Fibroblast of lung (primary cell): ENCODE data around the gene FUOM. TPM values are rescaled to one million over a fixed set of nuclear protein-coding genes. Genes with fewer than 3 reads are reported as not detected.

Source experiments
- DNase-seq, 2 donors: peaks; one replicate each; pipeline versions ENCODE4 v3.0.0 to v3.0.0-alpha.2; 2010; ENCODE audit warnings: low read depth in 2 of 2
- H2AFZ ChIP-seq: 2 replicates; pipeline ENCODE4 v1.5.1; 2012; ENCODE audit warnings: low read length, control low read depth, inconsistent platforms
- H3K27ac ChIP-seq: 2 replicates; pipeline ENCODE4 v1.5.1; 2011; ENCODE audit warnings: low read length, control low read depth; ENCODE audit not compliant: insufficient read depth
- H3K27me3 ChIP-seq: 2 replicates; pipeline ENCODE4 v1.5.1; 2011; ENCODE audit warnings: mild to moderate bottlenecking, low read length; ENCODE audit not compliant: control insufficient read depth, insufficient read depth
- H3K36me3 ChIP-seq: 2 replicates; pipeline ENCODE4 v1.5.1; 2011; ENCODE audit warnings: low read length; ENCODE audit not compliant: control insufficient read depth, insufficient read depth
- H3K4me1 ChIP-seq: 2 replicates; pipeline ENCODE4 v1.5.1; 2011; ENCODE audit warnings: low read length; ENCODE audit not compliant: control insufficient read depth, insufficient read depth; ENCODE audit errors: extremely low read depth
- H3K4me2 ChIP-seq: 2 replicates; pipeline ENCODE4 v1.5.1; 2011; ENCODE audit warnings: low read length, control low read depth; ENCODE audit not compliant: insufficient read depth; ENCODE audit errors: extremely low read depth
- H3K4me3 ChIP-seq, 4 experiments: fragments of 200-600 bp in 1 of 4; sonication (generic) in 1 of 4; replicated peaks in 1 of 4; 2 replicates each; pipeline ENCODE4 v1.5.1; 2011 to 2016; ENCODE audit warnings: low read length in 4 of 4, low read depth in 3 of 4, mild to moderate bottlenecking in 3 of 4, control low read depth in 2 of 4, inconsistent platforms in 1 of 4, mixed read lengths in 1 of 4; ENCODE audit not compliant: insufficient read depth in 1 of 4; ENCODE audit errors: control extremely low read depth in 1 of 4
- H3K79me2 ChIP-seq: 2 replicates; pipeline ENCODE4 v1.5.1; 2012; ENCODE audit warnings: mild to moderate bottlenecking, low read length, inconsistent platforms; ENCODE audit not compliant: control insufficient read depth, insufficient read depth
- H3K9ac ChIP-seq: 2 replicates; pipeline ENCODE4 v1.5.1; 2011; ENCODE audit warnings: mild to moderate bottlenecking, low read length, control low read depth; ENCODE audit not compliant: insufficient read depth
- H3K9me3 ChIP-seq: 2 replicates; pipeline ENCODE4 v1.5.1; 2012; ENCODE audit warnings: low read depth, low read length; ENCODE audit not compliant: control insufficient read depth, insufficient read depth
- H4K20me1 ChIP-seq: 2 replicates; pipeline ENCODE4 v1.5.1; 2011; ENCODE audit warnings: low read length; ENCODE audit not compliant: control insufficient read depth, insufficient read depth; ENCODE audit errors: extremely low read depth
- CTCF ChIP-seq, 2 donors: IDR thresholded peaks in 1 of 2; conservative IDR thresholded peaks in 1 of 2; 1 replicate in 1 of 2; 2 replicates in 1 of 2; pipeline ENCODE4 v1.5.1; 2011 to 2012; ENCODE audit warnings: low read length in 2 of 2, control low read depth in 1 of 2, inconsistent platforms in 1 of 2, low read depth in 1 of 2, mild to moderate bottlenecking in 1 of 2
- EZH2 ChIP-seq: IDR thresholded peaks from 2 replicates; pipeline ENCODE4 v1.5.1; 2012; ENCODE audit warnings: low read length, control low read depth, mild to moderate bottlenecking; ENCODE audit errors: missing control alignments
- polyA plus RNA-seq, 2 donors: library from polyadenylated mRNA; depleted of rRNA in 1 of 2; stranded (reverse) in 1 of 2; unstranded in 1 of 2; fragments of >200 nt; gene quantifications; 2 replicates each; pipeline ENCODE4 v1.2.1, GENCODE V29; 2011 to 2012; ENCODE audit warnings: missing spikeins in 1 of 2
- total RNA-seq: library from RNA; depleted of rRNA; stranded (reverse); fragments of >200 nt; gene quantifications from 2 replicates; pipeline ENCODE4 v1.2.1, GENCODE V29; 2014

Gene FUOM
- total and polyA plus RNA-seq, 2 donors (not counting 1 experiment from before 2014, with no cell fraction given), result 14.2 to 15.0 TPM

- Histone ChIP-seq H3K36me3 (no peaks in the 10 kb centered on the region), H2AFZ (no peak overlapping the region), H3K27me3 (no peaks in the 10 kb centered on the region), H3K9me3 (no peaks in the 10 kb centered on the region), H3K79me2 (no peaks in the 10 kb centered on the region), H4K20me1 (no peaks in the 10 kb centered on the region), H3K4me3 (no peak overlapping the region), H3K4me2 (no peak overlapping the region), H3K27ac (no peak overlapping the region), H3K4me1 (no peaks in the 10 kb centered on the region), H3K9ac (no peak overlapping the region)
- no peak for TF ChIP-seq EZH2
- no peak for TF ChIP-seq CTCF (conservative IDR thresholded peaks at IDR 0.05 in 1 of 2, IDR thresholded peaks at IDR 0.05 in 1 of 2; ENCODE audit: low read depth in 1 of 2, low read length in 2 of 2)
- DNase-seq, result no peak
These were observed 6.9 kb downstream of the FUOM start for GRCh38 chr10:133350950-133351329.

- no peaks in the 10 kb centered on the region for H3K9me3 ChIP-seq
- no peak overlapping the region for H3K9ac ChIP-seq
- H3K27me3 ChIP-seq, result no peaks in the 10 kb centered on the region
- DNase-seq, result no peak
- no peak overlapping the region for H3K4me3 ChIP-seq
- H4K20me1 ChIP-seq, result no peaks in the 10 kb centered on the region
- H2AFZ ChIP-seq, result no peak overlapping the region
- no peak overlapping the region for H3K27ac ChIP-seq
- no peaks in the 10 kb centered on the region for H3K79me2 ChIP-seq
- TF ChIP-seq EZH2 (no peak), CTCF (conservative IDR thresholded peaks at IDR 0.05 in 1 of 2, IDR thresholded peaks at IDR 0.05 in 1 of 2; ENCODE audit: low read depth in 1 of 2, low read length in 2 of 2) (no peak)
- no peaks in the 10 kb centered on the region for H3K4me1 ChIP-seq
- no peak overlapping the region for H3K4me2 ChIP-seq
- H3K36me3 ChIP-seq, result no peaks in the 10 kb centered on the region
These were observed 7.4 kb downstream of the FUOM start for GRCh38 chr10:133350283-133350949.

GRCh38 chr10:133349577-133350011, 8.2 kb downstream of the FUOM start:
- H3K36me3 ChIP-seq, result no peaks in the 10 kb centered on the region

More at GRCh38 chr10:133349577-133350011, 8.2 kb downstream of the FUOM start:
- TF ChIP-seq EZH2 (no peak), CTCF (conservative IDR thresholded peaks at IDR 0.05 in 1 of 2, IDR thresholded peaks at IDR 0.05 in 1 of 2; ENCODE audit: low read depth in 1 of 2, low read length in 2 of 2) (no peak)
- DNase-seq, result no peak
- Histone ChIP-seq H3K27ac (no peak overlapping the region), H3K4me3 (no peak overlapping the region), H2AFZ (no peak overlapping the region), H4K20me1 (no peaks in the 10 kb centered on the region), H3K27me3 (no peaks in the 10 kb centered on the region), H3K4me2 (no peak overlapping the region), H3K79me2 (no peaks in the 10 kb centered on the region), H3K9ac (no peak overlapping the region), H3K9me3 (no peaks in the 10 kb centered on the region), H3K4me1 (no peaks in the 10 kb centered on the region)
